Measurements from ENCODE around the gene MRAS.
"Not testable (repeated sequence)": the region's sequence is repeated elsewhere in the genome, so short reads cannot be mapped to it uniquely, and the experiment has no call there.

Gene MRAS

DNA sequence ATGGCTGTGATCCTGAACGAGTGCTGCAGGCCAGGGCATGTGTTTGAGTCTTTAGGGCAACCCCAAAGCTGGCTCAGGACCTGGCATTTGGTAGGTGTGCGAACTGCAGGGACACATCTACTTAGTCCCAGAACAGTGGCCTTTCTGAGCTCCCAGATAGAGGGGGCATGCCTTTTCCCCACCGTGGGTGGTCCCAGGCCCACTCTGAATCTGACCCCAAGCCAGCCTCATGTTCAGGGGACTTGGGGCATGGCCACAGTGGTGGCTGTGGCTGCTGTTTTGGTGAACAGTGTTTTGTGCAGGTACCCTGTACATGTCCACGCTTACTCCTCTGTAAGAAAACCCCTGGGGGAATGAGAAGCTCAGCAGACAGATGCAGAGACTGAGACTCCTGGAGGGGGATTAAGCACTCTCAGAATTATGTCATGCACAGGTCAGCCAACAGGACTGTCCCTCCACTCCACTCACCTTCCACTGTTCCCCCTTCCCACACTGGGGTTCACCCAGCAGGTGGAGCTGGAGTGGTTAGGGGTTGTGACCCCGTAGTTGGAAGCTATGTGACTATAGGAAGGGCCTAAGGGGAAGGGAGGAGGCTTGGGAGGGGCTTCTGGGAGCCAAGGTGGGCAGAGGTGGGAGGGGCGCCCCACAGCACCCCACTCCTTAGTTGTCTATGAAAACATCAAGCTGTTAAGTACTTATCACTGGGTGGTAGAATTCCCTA lies 102.5 kb downstream of the MRAS start:
- DNase-seq (ENCODE audit: low spot score) = peak; percentile 17
- TF ChIP-seq CTCF (IDR thresholded peaks at IDR 0.05; ENCODE audit: borderline replicate concordance, control extremely low read depth, extremely low read depth, insufficient read depth, missing control alignments) = no peak
- in situ Hi-C loops (cut with MboI; ENCODE audit: low sequenced_read_pairs, unreplicated experiment) = no loop called here

DNA sequence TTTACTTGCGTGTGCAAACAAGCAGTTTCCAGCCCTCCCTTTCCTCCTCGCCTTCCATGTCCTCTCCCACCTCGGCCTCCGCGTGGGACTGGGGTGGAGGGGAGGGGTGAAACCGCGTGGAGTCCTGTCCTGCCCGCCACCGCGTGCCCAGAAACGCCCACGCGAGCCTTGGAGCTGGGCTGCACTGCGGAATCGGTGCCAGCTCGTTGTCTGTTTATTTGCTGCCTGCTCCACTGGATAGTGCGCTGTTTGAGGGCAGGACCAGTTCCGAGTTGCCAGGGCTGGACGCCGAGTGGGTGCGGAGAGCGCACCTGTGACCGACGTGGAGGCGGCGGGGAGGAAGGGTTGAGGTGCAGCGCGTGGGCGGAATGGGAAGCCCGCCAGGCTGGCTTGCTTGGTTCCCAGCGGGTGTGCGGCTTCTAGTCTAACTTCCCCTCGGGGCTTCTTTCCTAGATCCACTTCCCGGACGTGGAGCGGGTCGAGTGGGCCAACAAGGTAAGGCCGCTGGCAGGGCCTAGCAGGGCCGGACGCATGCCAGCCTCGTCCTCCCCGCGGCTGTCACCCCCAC lies 103.3 kb downstream of the MRAS start:
- no peak for TF ChIP-seq CTCF (IDR thresholded peaks at IDR 0.05; ENCODE audit: borderline replicate concordance, control extremely low read depth, extremely low read depth, insufficient read depth, missing control alignments)
- DNase-seq (ENCODE audit: low spot score) = peak; percentile 30
- in situ Hi-C loops (cut with MboI; ENCODE audit: low sequenced_read_pairs, unreplicated experiment) = no loop called here

DNA sequence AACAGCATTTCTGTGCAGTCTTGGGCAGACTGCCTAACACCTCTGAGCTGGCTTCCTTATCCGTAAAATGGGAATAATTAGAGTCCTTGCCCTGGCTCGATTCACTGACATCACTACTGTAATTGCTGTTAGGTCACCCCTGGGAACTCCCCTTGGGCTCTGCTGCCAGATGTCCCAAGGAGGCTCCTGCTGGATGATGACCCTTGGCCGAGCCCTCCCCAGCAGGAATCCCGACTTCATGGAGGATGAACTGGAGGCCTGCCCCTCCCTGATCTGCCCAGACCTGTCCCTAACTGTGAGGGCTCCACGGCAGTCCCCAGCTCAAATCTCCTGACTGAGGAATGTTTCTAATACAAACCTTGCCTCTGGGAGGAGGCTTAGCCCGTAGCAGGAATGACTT lies 104.1 kb downstream of the MRAS start:
- in situ Hi-C loops (cut with MboI; ENCODE audit: low sequenced_read_pairs, unreplicated experiment) = no loop called here
- TF ChIP-seq CTCF (IDR thresholded peaks at IDR 0.05; ENCODE audit: borderline replicate concordance, control extremely low read depth, extremely low read depth, insufficient read depth, missing control alignments) = no peak

GRCh38 chr3:138453940-138454339 lies 105.6 kb downstream of the MRAS start:
- DNase-seq (ENCODE audit: low spot score); in situ Hi-C loops (cut with MboI; ENCODE audit: low sequenced_read_pairs, unreplicated experiment): not testable (repeated sequence)

More for the DNA sequence above, 104.1 kb downstream of the MRAS start:
- DNase-seq (ENCODE audit: low spot score) = peak; percentile 12

Data from GM13976 (cell line).